ENCODE data around the gene IRF7. TPM values are rescaled to one million over a fixed set of nuclear protein-coding genes. Genes with fewer than 3 reads are reported as not detected.

Gene IRF7
- total and polyA plus RNA-seq, 2 of the 4 experiments (the other 2 are of a cell fraction), result 1.6 to 4.5 TPM

DNA sequence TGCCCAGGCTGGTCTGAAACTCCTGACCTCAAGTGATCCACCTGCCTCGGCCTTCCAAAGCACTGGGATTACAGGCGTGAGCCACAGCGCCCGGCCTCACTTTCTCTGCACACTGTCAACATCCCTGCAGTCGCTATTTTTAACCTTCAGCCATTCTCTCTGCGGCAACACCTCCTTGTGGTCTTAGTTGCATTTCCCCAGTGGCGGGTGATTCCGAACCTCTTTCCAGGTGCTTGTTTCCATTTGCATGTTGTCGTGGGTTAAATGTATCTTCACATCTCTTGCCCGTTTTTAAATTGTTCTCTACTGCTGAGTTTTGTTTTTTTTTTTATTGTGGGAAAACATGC is 13.5 kb upstream of the IRF7 start:
- Histone ChIP-seq H3K9me3 (ENCODE audit: control insufficient read depth, insufficient read depth, low read length) (no peaks in the 10 kb centered on the region), H2BK20ac (ENCODE audit: low read depth, low read length) (no peak overlapping the region), H2BK5ac (ENCODE audit: low read depth, low read length, poor library complexity, severe bottlenecking) (no peak overlapping the region), H2AK5ac (ENCODE audit: low read depth, low read length) (no peak overlapping the region), H2BK15ac (ENCODE audit: low read depth, low read length) (no peak overlapping the region), H4K8ac (ENCODE audit: low read depth in 2 of 2, low read length in 2 of 2) (no peak overlapping the region), H3K56ac (ENCODE audit: extremely low read depth, insufficient read depth, low read length) (no peak overlapping the region), H2AFZ (replicated peaks; ENCODE audit: low read length, poor library complexity) (no peak overlapping the region), H3K4me1 (ENCODE audit: control insufficient read depth, insufficient read depth, low read length) (peaks cover 4% of the 10 kb centered on the region; the same call in 1 of the 2 replicates), H3K9ac (ENCODE audit: low read depth, low read length) (no peak overlapping the region), H2BK120ac (ENCODE audit: low read depth, low read length) (no peak overlapping the region), H3K27ac (ENCODE audit: insufficient read depth, low read length) (no peak overlapping the region), H3K14ac (replicated peaks; ENCODE audit: low read depth, low read length) (no peak overlapping the region), H4K91ac (ENCODE audit: insufficient read depth, low read depth, low read length) (no peak overlapping the region), H3K36me3 (ENCODE audit: control insufficient read depth, insufficient read depth, low read length) (no peaks in the 10 kb centered on the region; the same call in none of the 2 replicates), H2AK9ac (replicated peaks; ENCODE audit: low read depth, low read length, poor library complexity) (no peak overlapping the region), H3K4ac (ENCODE audit: low read depth, low read length) (no peak overlapping the region), H4K20me1 (ENCODE audit: insufficient read depth, low read length) (peaks cover 6% of the 10 kb centered on the region; the same call in 1 of the 2 replicates), H3K23ac (ENCODE audit: low read depth, low read length) (no peak overlapping the region), H3K27me3 (ENCODE audit: control insufficient read depth, insufficient read depth, low read length) (peaks cover 2% of the 10 kb centered on the region; the same call in 1 of the 2 replicates), H3K18ac (ENCODE audit: low read depth, low read length) (no peak overlapping the region), H3K9me1 (ENCODE audit: insufficient read depth, low read length) (peaks cover 5% of the 10 kb centered on the region; the same call in 1 of the 2 replicates), H3K4me2 (ENCODE audit: low read depth, low read length) (no peak overlapping the region), H3K79me1 (ENCODE audit: low read depth in 1 of 2, low read length in 2 of 2) (no peaks in the 10 kb centered on the region), H3K4me3 (ENCODE audit: insufficient read depth, low read depth, low read length) (no peak overlapping the region), H4K5ac (ENCODE audit: low read depth, low read length) (no peak overlapping the region)
- WGBS, 2 experiments (ENCODE audit: extremely low coverage in 2 of 2, insufficient read length in 1 of 2), result 83% methylated on average over 1 of the region's 10 CpGs; no CpG with 5 or more reads in 1 of the 2 experiments
- POLR2A ChIA-PET (ENCODE audit: unreplicated experiment), result no interaction called here
- no peak for TF ChIP-seq CEBPB (IDR thresholded peaks at IDR 0.05; ENCODE audit: low read depth, low read length)
- TF ChIP-seq, protein P1, sequence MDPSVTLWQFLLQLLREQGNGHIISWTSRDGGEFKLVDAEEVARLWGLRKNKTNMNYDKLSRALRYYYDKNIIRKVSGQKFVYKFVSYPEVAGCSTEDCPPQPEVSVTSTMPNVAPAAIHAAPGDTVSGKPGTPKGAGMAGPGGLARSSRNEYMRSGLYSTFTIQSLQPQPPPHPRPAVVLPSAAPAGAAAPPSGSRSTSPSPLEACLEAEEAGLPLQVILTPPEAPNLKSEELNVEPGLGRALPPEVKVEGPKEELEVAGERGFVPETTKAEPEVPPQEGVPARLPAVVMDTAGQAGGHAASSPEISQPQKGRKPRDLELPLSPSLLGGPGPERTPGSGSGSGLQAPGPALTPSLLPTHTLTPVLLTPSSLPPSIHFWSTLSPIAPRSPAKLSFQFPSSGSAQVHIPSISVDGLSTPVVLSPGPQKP (IDR thresholded peaks at IDR 0.05; ENCODE audit: borderline replicate concordance, low read depth, low read length), result no peak
- no peak for TF ChIP-seq POLR2A (IDR thresholded peaks at IDR 0.05; ENCODE audit: low read depth, low read length)
- no peak for TF ChIP-seq MAZ (IDR thresholded peaks at IDR 0.05; ENCODE audit: borderline replicate concordance, low read depth, low read length)
- TF ChIP-seq MXI1 (IDR thresholded peaks at IDR 0.05; ENCODE audit: borderline replicate concordance, low read depth, low read length), result no peak
- no peak for TF ChIP-seq RAD21 (IDR thresholded peaks at IDR 0.05; ENCODE audit: low read length)
- TF ChIP-seq RFX5 (IDR thresholded peaks at IDR 0.05; ENCODE audit: low read depth, low read length), result no peak
- no peak for TF ChIP-seq BHLHE40 (IDR thresholded peaks at IDR 0.05; ENCODE audit: low read depth, low read length)
- no peak for TF ChIP-seq MAFK (IDR thresholded peaks at IDR 0.05; ENCODE audit: low read depth, low read length)
- no peak for TF ChIP-seq CHD1 (IDR thresholded peaks at IDR 0.05; ENCODE audit: low read depth, low read length)
- TF ChIP-seq, protein P2, sequence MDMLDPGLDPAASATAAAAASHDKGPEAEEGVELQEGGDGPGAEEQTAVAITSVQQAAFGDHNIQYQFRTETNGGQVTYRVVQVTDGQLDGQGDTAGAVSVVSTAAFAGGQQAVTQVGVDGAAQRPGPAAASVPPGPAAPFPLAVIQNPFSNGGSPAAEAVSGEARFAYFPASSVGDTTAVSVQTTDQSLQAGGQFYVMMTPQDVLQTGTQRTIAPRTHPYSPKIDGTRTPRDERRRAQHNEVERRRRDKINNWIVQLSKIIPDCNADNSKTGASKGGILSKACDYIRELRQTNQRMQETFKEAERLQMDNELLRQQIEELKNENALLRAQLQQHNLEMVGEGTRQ (IDR thresholded peaks at IDR 0.05; ENCODE audit: low read depth, low read length), result no peak
- no peak for TF ChIP-seq SMC3 (IDR thresholded peaks at IDR 0.05; ENCODE audit: low read depth, low read length)
- TF ChIP-seq FOS (IDR thresholded peaks at IDR 0.05; ENCODE audit: low read depth, low read length), result no peak
- TF ChIP-seq, protein P3, sequence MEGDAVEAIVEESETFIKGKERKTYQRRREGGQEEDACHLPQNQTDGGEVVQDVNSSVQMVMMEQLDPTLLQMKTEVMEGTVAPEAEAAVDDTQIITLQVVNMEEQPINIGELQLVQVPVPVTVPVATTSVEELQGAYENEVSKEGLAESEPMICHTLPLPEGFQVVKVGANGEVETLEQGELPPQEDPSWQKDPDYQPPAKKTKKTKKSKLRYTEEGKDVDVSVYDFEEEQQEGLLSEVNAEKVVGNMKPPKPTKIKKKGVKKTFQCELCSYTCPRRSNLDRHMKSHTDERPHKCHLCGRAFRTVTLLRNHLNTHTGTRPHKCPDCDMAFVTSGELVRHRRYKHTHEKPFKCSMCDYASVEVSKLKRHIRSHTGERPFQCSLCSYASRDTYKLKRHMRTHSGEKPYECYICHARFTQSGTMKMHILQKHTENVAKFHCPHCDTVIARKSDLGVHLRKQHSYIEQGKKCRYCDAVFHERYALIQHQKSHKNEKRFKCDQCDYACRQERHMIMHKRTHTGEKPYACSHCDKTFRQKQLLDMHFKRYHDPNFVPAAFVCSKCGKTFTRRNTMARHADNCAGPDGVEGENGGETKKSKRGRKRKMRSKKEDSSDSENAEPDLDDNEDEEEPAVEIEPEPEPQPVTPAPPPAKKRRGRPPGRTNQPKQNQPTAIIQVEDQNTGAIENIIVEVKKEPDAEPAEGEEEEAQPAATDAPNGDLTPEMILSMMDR (conservative IDR thresholded peaks at IDR 0.05; ENCODE audit: low read depth, low read length), result no peak
- no peak for TF ChIP-seq RCOR1 (IDR thresholded peaks at IDR 0.05; ENCODE audit: insufficient replicate concordance, low read length)
- TF ChIP-seq NFE2L2 (IDR thresholded peaks at IDR 0.05; ENCODE audit: low read depth, low read length), result no peak
- dilution Hi-C loops (cut with HindIII; ENCODE audit: low sequenced_read_pairs, unreplicated experiment) (no loop called here), intact Hi-C loops (cut with micrococcal nuclease) (no loop called here), in situ Hi-C loops (cut with MboI; ENCODE audit: low sequenced_read_pairs) (no loop called here)
- no peak for DNase-seq
- CTCF ChIA-PET, result no interaction called here
- no peak for ATAC-seq (ENCODE audit: low read depth)
- no TSS peak for BruUV-seq (replicated peaks)
